MM.1S (cell line): ENCODE measurements around the gene TSG101.

Experiments used
- DNase-seq: peaks from one replicate; pipeline ENCODE4 v3.0.0-alpha.2; 2015
- H2AFZ ChIP-seq: fragments of 300-600 bp; sonication (generic); 2 replicates; pipeline ENCODE4 v1.6.0; 2016; ENCODE audit warnings: antibody characterized with exemption, low read length
- H3F3A ChIP-seq: fragments of 300-600 bp; sonication (generic); 2 replicates; pipeline ENCODE4 v1.6.1; 2016; ENCODE audit warnings: mild to moderate bottlenecking, antibody characterized with exemption, low read length, moderate library complexity, mixed read lengths; ENCODE audit not compliant: insufficient read depth
- H3K27ac ChIP-seq: fragments of 300-600 bp; sonication (generic); 2 replicates; pipeline ENCODE4 v1.5.1; 2016; ENCODE audit warnings: mild to moderate bottlenecking, low read length
- H3K27me3 ChIP-seq: fragments of 300-600 bp; sonication (generic); replicated peaks from 2 replicates; pipeline ENCODE4 v1.6.0; 2016; ENCODE audit warnings: low read length; ENCODE audit not compliant: insufficient read depth
- H3K36me3 ChIP-seq: fragments of 300-600 bp; sonication (generic); replicated peaks from 2 replicates; pipeline ENCODE4 v1.6.1; 2016; ENCODE audit warnings: mild to moderate bottlenecking, low read length, mixed read lengths; ENCODE audit not compliant: insufficient read depth
- H3K4me1 ChIP-seq: fragments of 300-600 bp; sonication (generic); 2 replicates; pipeline ENCODE4 v1.6.1; 2016; ENCODE audit warnings: low read length, mixed read lengths
- H3K4me2 ChIP-seq: fragments of 300-600 bp; sonication (generic); 2 replicates; pipeline ENCODE4 v1.6.0; 2016; ENCODE audit warnings: low read depth, low read length
- H3K4me3 ChIP-seq: fragments of 300-600 bp; sonication (generic); 2 replicates; pipeline ENCODE4 v1.5.1; 2016; ENCODE audit warnings: low read length, mixed read lengths
- H3K79me2 ChIP-seq: fragments of 300-600 bp; sonication (generic); 2 replicates; pipeline ENCODE4 v1.6.1; 2016; ENCODE audit warnings: mixed run types, low read length, mixed read lengths
- H3K9ac ChIP-seq: fragments of 300-600 bp; sonication (generic); 2 replicates; pipeline ENCODE4 v1.6.1; 2016; ENCODE audit warnings: low read length, mixed read lengths
- H3K9me2 ChIP-seq: fragments of 300-600 bp; sonication (generic); replicated peaks from 2 replicates; pipeline ENCODE4 v1.6.1; 2016; ENCODE audit warnings: mild to moderate bottlenecking, low read length, mixed read lengths; ENCODE audit not compliant: insufficient read depth
- H3K9me3 ChIP-seq: fragments of 300-600 bp; sonication (generic); replicated peaks from 2 replicates; pipeline ENCODE4 v1.6.1; 2016; ENCODE audit warnings: mild to moderate bottlenecking, low read length, mixed read lengths; ENCODE audit not compliant: insufficient read depth
- H4K20me1 ChIP-seq: fragments of 300-600 bp; sonication (generic); 2 replicates; pipeline ENCODE4 v1.6.1; 2016; ENCODE audit warnings: mild to moderate bottlenecking, low read length, moderate library complexity, mixed read lengths; ENCODE audit not compliant: insufficient read depth
- EZH2 ChIP-seq: fragments of 300-600 bp; sonication (generic); optimal IDR thresholded peaks from 2 replicates; pipeline ENCODE3; 2017; ENCODE audit warnings: low read depth, mild to moderate bottlenecking, antibody characterized with exemption, low read length, mixed read lengths
- EZH2phosphoT487 ChIP-seq: fragments of 300-600 bp; sonication (generic); IDR thresholded peaks from 2 replicates; pipeline ENCODE4 v1.6.1; 2018; ENCODE audit warnings: antibody characterized with exemption, low read length
- TF ChIP-seq, protein P1 (sequence below): fragments of 300-600 bp; sonication (generic); IDR thresholded peaks from 2 replicates; pipeline ENCODE4 v1.5.1; 2016; ENCODE audit warnings: antibody characterized with exemption, low read length, mixed read lengths

TSG101 gene

DNA sequence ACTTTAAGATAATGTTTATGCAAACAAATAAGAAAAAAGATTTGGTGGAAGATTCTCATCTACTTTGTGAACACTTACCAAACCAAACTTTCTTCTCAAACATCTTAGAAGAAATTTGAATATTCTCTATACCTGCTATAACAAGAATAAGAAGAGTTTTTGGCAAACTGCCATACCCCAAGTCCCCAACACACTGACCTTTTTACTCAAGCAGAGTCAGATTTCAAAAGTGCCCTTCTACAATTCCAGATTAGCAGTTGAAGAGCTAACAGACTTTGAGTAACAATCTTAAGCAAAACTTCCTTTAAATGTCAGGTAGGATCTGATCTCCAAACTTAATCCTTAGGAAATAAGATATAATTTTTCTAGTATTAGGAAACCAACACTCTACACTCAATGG, 33.9 kb downstream of the TSG101 start:
- peaks cover 16% of the 10 kb centered on the region for H3K4me1 ChIP-seq
- TF ChIP-seq EZH2 (no peak), EZH2phosphoT487 (no peak)
- TF ChIP-seq, protein P1, sequence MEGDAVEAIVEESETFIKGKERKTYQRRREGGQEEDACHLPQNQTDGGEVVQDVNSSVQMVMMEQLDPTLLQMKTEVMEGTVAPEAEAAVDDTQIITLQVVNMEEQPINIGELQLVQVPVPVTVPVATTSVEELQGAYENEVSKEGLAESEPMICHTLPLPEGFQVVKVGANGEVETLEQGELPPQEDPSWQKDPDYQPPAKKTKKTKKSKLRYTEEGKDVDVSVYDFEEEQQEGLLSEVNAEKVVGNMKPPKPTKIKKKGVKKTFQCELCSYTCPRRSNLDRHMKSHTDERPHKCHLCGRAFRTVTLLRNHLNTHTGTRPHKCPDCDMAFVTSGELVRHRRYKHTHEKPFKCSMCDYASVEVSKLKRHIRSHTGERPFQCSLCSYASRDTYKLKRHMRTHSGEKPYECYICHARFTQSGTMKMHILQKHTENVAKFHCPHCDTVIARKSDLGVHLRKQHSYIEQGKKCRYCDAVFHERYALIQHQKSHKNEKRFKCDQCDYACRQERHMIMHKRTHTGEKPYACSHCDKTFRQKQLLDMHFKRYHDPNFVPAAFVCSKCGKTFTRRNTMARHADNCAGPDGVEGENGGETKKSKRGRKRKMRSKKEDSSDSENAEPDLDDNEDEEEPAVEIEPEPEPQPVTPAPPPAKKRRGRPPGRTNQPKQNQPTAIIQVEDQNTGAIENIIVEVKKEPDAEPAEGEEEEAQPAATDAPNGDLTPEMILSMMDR: no peak
- H2AFZ ChIP-seq: no peak overlapping the region
- DNase-seq: no peak
- H3K4me2 ChIP-seq: no peak overlapping the region
- no peak overlapping the region for H3K27ac ChIP-seq
- no peak overlapping the region for H3K9ac ChIP-seq
- H4K20me1 ChIP-seq: no peaks in the 10 kb centered on the region; the same call in 1 of the 2 replicates
- H3K9me2 ChIP-seq: no peaks in the 10 kb centered on the region
- no peaks in the 10 kb centered on the region for H3K79me2 ChIP-seq
- H3K36me3 ChIP-seq: peaks cover 4% of the 10 kb centered on the region; the same call in 1 of the 2 replicates
- no peaks in the 10 kb centered on the region for H3K27me3 ChIP-seq
- no peak overlapping the region for H3K4me3 ChIP-seq
- no peaks in the 10 kb centered on the region for H3F3A ChIP-seq
- H3K9me3 ChIP-seq: no peaks in the 10 kb centered on the region

DNA sequence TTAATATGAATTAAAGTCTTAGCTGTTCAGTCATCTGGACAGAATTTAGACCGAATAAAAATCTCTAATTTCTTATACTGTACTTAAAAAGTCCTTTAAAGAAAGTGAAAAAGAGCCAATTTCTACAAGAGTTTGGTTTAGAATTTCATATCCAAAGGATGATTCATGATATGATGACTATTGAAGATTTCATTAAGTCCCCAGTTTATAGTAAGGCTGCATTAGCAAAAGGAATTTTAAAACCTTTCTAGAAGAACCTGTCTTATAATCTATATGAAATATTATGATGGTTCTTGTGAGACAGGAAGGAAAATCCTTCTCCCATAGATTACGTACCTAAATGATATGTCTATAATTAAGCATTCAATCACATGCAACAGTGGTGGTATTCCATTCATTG, 34.8 kb downstream of the TSG101 start:
- no peaks in the 10 kb centered on the region for H3K79me2 ChIP-seq
- TF ChIP-seq EZH2 (no peak), EZH2phosphoT487 (no peak)
- TF ChIP-seq, protein P1: no peak
- no peak overlapping the region for H3K4me3 ChIP-seq
- no peak overlapping the region for H3K4me2 ChIP-seq
- no peaks in the 10 kb centered on the region for H3K9me2 ChIP-seq
- no peaks in the 10 kb centered on the region for H3F3A ChIP-seq
- H3K9ac ChIP-seq: no peak overlapping the region
- no peak overlapping the region for H2AFZ ChIP-seq
- no peak for DNase-seq
- H3K36me3 ChIP-seq: peaks cover 4% of the 10 kb centered on the region; the same call in 1 of the 2 replicates
- H3K4me1 ChIP-seq: peaks cover 22% of the 10 kb centered on the region
- H3K27me3 ChIP-seq: no peaks in the 10 kb centered on the region
- H4K20me1 ChIP-seq: no peaks in the 10 kb centered on the region; the same call in 1 of the 2 replicates
- H3K27ac ChIP-seq: no peak overlapping the region
- H3K9me3 ChIP-seq: no peaks in the 10 kb centered on the region

DNA sequence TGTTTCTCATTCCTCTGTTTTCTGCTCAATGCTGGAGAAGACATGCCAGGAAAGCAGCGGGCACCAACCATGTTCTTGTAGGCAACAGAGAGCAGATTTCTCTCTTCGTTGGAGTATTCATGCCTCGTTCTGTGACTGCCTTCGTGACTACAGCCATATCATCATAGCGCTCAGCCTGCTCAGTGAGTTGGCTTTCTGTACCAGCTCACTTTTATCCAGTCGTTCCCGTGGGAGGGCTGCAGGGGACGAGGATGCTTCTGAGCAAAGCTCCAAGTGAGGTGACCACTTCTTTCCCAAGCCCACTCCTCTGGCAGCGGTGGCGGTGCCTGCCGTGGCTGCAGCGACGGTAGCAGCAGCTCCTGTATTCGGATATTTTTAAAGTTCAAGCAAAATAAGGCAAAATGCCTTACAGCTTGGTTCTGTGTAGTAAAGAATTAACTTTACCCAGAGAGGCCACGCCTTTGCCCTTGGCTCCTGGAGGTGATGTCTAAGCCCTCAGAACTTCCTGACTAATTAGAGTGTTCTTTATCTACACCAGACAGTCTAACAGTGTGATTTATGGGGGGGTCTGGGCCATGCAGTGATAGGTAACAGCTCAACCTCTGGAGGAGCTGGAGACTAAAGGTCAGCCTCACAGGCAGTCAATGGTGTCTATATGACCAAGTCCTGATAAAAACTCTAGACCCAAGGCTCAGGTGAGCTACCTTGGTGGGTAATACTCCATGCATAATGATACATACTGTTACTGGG, 35.8 kb downstream of the TSG101 start:
- H3K4me2 ChIP-seq: 0 out of 2 replicates have a peak overlapping the region, but pooled peaks have one; percentile 0
- 0 out of 2 replicates have a peak, but pooled peaks cover 4% of the 10 kb centered on the region for H3K36me3 ChIP-seq
- H3K27me3 ChIP-seq: no peaks in the 10 kb centered on the region

More for the DNA sequence above, 35.8 kb downstream of the TSG101 start:
- Histone ChIP-seq H4K20me1 (no peaks in the 10 kb centered on the region; the same call in 1 of the 2 replicates), H3K79me2 (no peaks in the 10 kb centered on the region), H3K9me3 (no peaks in the 10 kb centered on the region), H3F3A (no peaks in the 10 kb centered on the region), H2AFZ (no peak overlapping the region), H3K4me1 (peaks cover 22% of the 10 kb centered on the region), H3K27ac (no peak overlapping the region), H3K9me2 (no peaks in the 10 kb centered on the region), H3K4me3 (no peak overlapping the region), H3K9ac (no peak overlapping the region)
- DNase-seq: no peak
- TF ChIP-seq, protein P1: no peak
